ENCODE results near the gene KRT31.
"Not testable (repeated sequence)": the region's sequence is repeated elsewhere in the genome, so short reads cannot be mapped to it uniquely, and the experiment has no call there.

KRT31 gene

DNA sequence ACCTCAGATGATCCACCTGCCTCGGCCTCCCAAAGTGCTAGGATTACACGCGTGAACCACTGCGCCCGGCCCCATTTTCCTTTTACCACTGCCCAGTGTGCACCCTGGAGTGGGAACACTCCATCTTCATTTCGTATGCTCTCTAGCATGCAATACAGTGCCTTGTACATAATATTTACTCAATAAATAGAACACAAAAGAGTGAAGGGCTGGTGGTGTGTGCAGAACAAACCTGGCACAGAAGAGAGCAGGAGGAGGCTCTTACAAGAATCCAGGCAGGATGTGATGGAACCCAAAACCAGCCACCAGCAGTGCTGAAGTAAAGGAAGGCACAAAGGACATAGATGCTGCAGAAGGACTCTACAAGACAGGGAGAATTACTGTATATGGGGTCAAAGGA lies 19.7 kb upstream of the KRT31 start:
- DNase-seq = no peak

DNA sequence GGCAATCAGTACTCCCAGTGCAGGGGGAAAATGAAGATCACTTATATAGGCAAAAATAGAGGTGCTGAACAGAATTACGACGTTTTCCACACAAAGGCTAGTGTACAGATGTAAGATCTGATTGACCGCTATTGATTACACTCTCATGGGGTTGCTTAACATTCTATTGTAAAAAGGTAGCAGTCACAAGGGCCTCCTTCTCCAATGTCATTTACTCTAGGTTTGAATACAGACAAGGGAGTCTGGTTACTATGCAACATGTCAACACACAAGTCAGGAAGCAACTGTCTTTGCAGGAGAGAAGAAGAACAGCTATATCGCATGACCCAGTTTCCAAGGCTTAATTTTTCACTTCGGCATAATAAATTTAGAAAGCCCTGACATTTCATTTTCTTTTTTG lies 19.1 kb upstream of the KRT31 start:
- DNase-seq = no peak

DNA sequence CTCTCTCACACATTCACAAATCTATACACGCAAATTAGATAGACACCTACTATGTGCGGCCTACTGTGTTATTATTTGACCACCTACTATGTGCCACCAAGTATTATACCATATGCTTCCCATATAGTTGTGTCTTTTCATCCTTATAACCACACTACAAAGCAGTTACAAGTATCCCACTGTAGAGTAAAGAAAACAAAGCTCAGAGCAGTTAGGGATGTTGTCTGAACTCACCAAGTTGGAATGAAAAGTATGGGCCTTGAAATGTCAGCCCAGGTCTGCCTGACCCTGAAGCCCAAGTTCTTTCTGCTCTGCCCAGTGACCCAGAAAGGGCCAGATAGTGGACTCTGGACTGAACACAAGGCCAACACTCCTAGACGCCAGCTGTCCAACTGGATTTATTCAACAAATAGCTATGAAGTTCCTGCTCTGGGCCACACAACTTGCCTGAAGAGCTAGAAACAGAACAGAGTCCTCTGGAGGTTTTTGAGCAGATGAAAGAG lies 18.5 kb upstream of the KRT31 start:
- DNase-seq = no peak

DNA sequence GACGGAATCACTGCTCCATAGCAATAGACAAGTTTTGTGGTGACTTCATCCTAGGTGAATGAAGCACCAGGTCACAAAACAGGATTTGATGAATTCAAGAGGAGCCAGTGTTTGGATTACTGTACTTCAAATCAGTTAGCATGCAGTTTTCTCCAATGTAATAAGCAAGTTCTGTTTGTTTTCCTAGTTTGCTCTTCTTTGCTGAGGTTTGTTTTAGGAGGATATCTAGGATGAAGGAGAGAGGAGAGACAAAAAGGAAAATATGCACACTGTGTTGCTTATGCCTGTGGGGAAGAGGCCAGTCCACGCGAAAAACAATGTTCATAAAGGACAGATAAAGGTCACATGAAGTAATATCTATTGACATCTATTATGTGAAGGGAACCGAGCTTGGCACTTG lies 18.0 kb upstream of the KRT31 start:
- DNase-seq = no peak

DNA sequence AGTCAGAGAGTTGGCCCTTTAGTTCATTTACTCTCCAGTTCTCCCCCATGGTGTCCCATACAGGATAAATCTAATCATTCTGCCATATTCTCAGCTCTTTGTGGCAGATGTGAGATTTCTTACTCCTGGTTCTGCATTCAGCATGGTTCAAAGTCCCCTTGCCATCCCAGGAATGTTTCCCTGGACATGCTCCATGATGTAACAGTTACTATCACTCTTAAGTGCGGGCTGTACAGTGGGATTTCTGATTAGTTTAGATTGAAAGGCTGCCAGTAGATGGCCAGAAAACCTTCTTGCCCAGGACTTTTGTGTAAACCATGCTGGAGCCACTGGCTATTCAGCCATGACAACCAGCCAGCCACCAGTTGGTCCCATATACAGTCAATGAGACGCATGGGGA lies 16.6 kb upstream of the KRT31 start:
- DNase-seq = no peak

DNA sequence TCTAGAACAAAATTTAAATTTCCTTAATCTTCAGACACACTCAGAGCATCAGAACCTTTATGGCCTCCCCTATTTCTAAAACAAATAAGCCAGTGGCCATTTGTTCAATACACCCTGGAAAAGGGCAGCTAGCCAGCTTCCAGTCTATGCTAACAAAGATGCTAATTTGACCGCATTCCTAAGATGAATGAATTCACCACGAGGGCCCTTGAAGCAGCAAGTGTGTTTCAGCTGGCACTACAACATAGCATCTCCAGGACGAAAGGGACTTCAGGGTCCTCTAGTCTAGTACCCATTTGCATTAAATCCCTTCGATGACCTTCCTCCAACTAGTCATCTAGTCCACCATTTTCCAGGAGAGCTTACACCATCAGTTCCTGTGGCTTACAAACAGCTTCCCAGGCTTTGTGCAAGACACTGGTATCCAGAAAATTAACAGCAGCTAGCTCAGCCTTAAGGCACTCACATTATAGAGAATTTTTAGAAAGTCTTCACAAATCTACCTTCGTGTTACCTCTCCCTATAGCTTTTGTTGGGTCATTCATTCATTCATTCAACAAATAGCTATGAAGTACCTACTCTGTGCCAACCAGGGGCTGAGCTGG lies 16.0 kb upstream of the KRT31 start:
- DNase-seq = no peak

DNA sequence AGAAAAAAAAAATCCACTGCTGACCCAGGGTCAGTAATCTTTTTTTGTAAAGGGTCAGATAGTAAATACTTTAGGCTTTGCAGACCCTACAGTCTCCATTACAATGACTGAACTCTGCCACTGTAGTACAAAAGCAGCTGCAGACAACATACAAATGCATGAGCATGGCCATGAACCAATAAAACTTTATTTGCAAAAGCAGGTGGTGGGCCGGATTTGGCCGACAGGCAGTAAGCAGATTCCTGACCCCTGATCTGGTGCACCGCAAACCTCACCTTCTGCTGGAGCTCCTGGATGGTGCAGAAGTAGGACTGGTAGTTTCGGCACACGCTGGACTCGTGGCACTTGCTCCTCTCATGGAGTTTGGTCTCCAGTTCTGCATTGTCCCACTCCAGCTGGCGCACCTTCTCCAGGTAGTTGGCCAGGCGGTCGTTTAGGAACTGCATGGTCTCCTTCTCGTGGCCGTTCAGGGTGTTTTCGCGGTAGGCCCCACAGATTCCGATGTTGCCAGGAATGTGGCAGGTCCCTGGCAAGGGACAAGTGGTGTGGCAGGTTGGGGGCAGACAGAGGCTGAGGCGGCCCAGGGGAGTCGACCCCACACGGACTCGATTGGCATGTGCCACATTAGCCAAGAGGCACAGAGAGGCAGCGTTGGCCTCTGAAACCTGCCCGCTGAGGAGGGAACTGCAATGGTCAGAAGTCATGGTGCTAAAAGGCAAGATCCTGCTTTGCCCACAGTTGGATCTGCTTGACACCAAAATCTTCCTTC lies 13.8 kb upstream of the KRT31 start:
- no peak for DNase-seq

DNA sequence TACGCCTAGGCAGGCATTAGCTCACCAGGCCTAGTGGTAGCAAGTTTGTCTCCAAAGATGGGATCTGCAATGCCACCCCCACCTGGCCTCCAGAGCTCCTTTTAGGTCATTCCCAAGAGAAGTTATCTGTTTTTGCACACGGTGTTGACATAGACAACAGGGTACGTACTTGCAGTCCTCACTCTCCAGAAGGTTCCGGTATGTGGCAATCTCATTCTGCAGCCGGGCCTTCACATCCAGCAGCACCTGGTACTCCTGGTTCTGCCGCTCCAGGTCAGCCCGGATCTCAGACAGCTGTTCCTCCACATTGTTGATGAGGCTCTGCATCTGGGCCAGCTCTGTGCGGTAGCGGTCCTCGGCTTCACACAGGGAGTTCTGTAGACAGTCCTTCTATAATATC lies 9.8 kb upstream of the KRT31 start:
- DNase-seq = no peak

DNA sequence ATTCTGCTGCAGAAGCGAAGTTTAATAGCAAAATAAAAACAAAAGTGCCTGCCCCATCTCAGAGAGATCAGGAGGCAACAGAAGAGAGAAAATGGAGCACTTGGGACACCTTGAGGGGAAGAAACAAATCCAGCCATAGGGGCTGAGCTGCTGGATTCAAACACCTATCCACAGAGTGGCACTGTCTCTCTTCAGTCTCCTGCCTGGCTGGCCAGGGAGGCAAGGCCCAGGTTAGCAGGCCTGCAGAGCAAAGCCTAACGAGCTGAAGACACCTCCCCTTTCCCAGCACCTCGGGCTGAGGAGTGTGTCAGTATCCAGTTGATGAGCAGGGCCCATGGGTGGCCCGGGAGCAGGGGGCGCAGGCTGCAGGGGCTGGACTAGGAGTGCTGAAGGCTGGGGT lies 8.8 kb upstream of the KRT31 start:
- DNase-seq = no peak

DNA sequence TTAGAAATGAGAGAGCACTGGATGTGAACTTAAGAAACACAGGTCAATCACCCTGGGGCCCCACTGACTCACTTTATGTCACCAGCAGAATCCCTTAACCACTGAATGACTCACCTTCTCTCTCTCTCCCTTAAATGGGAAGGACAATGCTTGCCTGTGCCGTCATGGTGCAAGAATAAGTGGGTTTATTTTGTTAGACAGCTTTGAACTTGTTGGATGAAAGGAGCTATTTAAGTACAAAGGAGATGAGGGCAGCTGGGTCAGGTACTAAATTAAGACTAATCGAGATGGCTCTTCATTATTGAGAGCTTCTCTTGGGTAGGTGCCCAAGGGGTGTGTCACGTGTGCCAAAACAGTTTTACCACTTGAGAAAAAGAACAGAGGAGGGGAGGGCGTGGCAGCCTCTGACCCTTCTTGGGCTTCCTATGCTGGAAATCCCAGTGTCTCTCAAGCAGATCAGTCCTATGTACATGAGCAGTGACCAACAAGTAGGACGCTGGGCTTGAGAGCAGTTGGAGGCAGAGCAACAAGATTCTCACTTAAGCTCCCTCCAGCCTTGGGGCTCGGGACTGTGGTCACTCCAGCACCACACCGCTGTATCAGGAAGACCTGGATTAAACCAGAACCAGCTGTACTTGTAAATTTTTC lies 6.7 kb upstream of the KRT31 start:
- DNase-seq = no peak

DNA sequence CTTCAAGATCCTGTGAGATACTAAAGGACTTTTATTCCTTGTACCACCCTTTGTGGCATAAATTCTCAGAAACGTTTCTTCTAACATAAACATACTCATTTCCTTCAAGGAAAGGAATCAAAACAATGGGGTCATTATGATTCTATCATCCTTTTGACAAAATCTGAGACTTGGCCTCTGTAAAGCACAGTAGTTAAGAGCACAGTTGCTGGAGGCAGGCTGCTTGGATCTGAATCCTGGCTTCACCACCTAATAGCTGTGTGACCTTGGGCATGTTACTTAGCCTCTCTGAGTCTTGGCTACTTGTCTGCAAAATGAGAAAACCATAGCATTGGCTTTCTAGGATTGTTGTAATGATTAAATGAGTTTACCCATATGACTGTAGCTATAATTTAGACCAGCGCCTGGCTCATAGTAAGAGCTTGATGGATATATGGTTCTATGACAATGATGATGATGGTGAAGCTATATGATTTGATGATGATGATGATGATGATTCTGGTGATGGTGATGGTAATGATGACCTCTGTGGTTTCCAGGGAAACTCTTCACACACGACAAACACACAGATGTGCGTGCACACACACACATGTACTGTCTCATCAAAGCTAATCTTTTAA lies 6.1 kb upstream of the KRT31 start:
- no peak for DNase-seq

DNA sequence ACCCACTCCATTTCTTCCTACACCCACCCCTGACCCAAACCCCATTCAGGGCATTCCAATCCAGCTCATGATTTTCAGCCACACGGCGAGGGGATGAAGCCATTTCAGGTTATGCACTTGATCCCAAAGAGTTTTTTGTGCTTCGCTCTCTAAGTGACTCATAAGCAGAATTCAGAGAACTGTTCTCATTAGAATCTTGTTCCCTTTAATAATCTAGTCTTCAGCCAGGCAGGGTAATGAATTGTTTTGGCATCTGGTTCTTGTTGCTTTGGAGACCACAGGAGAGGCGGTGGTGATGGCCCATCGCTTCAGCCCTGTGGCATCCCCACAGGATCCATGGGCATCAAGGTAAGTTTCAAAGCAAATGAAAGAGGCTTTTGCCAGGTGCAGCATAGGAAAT lies 4.8 kb upstream of the KRT31 start:
- DNase-seq = no peak

DNA sequence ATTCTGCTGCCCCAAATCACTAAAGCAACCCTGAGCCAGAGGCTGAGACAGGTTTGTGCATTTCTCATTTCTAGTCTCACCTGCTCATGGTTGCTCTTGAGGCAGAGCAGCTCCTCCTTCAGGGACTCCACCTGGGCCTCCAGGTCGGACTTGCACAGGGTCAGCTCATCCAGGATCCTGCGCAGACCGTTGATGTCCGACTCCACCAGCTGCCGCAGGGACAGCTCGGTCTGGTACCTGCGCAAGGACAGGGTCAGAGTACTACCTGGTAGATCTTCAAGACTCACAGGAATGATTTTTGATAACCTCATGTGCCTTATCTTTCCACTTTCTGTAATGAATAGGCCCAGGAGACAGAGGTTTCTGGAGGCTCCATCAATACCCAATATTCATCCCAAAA lies 1.1 kb downstream of the KRT31 start:
- DNase-seq = no peak

DNA sequence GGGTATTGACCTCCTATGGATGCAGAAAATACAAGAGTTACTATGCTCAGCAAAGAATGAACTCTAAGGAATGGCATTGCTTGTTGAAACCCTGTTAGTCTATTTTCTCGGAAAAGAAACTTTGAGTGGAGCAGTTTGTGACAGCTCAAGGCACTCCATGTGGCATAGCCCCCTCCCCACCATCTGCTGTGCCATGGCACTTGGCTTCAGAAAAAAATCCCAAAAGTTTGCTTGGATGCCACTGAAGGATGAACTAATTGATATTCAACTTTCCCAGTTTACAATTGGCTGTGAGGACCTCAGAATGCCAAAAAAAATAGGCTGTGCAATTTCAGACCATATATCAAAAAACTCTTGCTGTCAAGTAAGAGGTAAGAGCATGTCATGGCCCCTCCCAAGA lies 1.8 kb downstream of the KRT31 start:
- no peak for DNase-seq

DNA sequence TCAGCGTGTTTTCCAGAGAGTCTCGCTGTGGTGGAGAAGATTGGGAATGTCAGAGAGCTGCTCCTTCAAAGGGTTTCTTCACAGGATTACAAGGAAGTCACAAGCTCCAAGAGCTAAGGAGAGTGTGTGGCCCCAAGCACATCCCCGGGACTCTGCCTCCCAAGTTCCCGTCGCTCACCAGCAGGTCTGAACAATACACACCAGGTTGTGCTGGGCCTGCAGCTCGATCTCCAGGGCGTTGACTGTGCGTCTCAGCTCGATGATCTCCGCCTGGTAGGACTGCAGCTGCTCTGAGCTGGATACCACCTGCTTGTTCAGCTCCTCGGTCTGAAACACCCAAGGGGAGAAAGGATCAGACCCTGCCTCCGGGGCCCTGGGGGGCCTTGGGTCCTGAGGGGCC lies 2.4 kb downstream of the KRT31 start:
- not testable (repeated sequence) for DNase-seq

DNA sequence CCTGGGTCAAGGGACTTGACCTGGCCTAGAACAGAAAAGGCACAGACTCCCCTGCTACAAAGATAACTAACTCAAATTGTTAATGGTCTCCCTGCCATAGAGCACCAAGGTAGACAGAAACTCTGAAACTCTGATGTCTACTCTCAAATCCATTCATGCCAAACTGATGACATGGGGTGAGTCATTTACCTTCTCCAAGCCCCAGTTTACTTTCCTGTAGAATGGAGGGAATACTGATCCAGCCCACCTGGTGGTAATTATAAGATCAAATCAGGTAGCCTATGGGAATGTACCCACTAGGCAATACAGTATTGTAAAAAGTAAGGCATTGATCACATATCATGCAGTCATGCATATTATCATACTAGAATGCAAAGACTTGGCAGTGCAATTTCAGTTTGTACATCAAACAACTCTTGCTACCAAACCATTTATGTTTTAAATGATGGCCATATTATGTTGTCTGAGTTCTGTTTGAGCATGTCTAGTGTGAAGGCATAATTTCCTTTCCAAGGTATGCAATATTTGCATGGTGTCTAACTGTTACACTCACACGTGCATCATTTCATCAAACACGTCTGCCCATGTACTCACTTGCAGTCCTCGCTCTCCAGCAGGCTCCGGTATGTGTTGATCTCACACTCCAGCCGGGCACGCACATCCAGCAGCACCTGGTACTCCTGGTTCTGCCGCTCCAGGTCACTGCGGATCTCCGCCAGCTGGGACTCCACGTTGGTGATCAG lies 3.0 kb downstream of the KRT31 start:
- no peak for DNase-seq

DNA sequence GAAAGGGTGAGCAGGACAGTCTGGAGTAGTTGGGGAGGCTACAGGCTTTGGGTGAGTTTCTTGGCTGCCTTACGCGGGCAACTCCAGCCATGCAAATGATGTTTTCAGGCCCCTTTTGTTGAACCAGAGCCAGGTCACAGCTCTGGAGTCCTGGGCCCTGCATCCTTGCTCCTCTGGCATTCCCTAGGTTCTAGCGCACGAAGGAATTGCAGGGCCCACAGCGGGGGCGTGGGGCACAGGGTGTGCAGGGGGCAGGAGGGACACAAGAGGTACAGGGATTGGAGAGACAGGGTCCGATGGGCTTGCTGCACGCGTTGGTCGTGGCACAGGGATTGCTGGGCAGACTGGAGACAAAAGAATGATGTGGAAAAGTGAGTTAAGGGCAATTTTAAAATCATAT lies 3.6 kb downstream of the KRT31 start:
- DNase-seq = no peak

DNA sequence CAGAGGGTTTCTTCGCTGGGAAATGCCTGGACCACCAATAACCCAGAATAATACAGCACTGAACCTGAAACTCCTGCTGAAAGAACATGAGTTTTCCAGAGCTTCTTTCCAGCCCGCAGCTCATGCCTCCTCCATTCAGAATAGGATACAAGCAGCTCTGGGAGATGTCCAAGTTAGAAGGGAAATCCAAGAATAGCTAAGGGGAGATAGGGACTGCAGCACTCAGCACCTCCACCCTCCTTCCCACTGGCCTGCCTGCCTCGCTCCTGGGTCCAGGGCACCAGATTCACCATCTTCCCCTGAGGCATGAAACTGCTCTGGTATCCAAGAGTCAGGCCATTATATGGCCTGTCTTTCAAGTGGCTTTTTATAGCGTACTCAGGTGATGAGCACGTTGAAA lies 4.1 kb downstream of the KRT31 start:
- DNase-seq = no peak

DNA sequence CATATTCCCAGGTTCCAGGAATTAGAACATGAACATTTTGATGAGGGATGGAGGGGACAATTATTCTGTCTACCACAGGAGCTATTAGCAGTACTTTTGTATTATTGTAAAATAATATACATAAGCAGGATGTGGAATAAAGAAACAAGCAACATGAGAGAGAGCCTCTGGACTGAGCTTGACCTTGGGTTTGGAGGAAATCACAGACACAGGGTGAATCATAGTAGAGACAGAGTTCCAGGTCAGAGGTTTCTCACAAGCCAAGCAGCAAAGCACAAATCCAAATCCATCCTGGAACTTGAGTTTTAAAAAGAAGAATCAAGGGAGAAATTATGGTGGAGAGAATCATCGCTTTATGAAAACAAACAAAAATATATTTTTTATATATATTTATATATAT lies 5.1 kb downstream of the KRT31 start:
- no peak for DNase-seq

DNA sequence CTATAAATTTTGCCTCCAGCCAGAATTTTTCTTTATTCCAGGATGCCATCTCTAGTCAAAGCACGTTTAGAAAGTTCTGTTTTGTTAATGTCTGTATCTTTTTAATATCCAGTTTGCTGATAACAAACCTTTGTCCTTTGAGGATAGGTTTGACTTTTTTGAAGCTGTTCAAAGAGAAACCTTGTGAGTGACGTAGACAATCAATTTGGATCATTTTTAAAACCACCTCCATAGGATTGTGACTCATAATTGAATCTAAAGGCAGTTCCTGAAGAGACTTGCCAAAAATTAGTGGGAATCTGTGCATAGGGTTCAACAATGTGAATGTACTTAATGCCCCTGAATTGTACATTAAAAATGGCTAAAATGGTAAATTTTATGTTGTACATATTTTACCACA lies 5.9 kb downstream of the KRT31 start:
- no peak for DNase-seq

DNA sequence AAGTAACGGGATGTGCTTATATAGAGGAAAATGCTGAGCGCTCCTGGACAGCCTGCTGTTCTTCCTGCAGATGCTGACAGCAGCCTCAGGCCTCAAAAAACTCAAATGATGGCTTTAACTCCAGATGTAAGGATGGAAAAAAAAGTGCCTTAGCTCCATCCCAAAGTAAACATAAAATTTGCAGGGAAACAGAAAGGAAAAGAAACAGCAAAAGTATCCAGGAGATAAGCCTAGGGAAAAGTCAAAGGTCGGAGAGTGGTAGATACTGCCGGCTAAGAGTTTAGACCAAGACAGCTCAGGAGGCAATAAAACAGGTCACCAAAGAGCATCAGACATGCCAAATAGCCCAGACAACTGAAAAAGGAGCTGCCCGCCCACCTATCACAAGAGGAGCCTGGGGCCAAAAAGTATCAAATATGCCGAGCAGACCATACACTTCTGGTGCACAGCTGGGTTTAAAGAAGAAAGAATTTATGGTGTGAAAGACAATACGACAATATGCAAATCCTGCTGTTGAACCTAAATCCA lies 6.9 kb downstream of the KRT31 start:
- DNase-seq = no peak

DNA sequence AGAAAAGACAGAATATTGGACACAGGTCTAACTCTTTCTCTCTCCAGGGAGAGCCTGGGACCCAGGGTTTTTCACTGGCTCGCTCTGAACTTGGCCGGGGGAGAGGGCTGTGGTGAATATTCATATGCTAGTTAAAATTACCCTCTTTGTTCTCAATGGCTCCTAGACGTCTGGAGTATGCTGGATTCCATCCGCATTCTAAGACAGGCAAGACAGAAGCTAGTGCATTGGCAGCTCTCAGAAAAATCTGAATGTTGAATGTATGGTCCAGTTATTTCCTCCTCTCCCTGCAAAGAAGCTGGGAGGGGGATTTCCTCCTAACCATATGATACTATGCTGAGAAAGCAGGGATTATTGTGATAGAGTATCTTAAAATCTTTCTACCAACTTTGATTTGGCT lies 9.7 kb downstream of the KRT31 start:
- DNase-seq = no peak

DNA sequence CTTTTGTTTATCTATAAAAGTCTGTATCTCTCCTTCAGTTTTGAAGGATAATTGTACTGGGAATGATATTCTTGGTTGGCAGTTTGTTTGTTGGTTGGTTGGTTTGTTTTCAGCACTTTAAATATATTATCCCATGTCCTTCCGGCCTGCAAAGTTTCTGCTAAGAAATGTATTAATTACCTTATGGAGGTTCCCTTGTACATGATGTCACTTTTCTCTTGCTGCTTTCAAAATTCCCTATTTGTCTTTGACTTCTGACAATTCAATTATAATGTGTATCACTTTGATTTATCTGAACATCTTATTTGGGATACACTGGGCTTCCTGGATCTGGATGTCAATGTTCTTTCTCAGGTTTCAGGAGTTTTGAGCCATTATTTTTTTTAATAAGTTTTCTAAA lies 11.2 kb downstream of the KRT31 start:
- DNase-seq = no peak

Measured in CD4-positive, alpha-beta T cell treated with Interleukin-15 for 1 hour (primary cell).